ENCODE measurements around the gene C6orf89.

C6orf89 gene

GRCh38 chr6:36884610-36885009 is 1.1 kb upstream of the C6orf89 start:
- Histone ChIP-seq H3K4me3 (replicated peaks; ENCODE audit: insufficient read depth, low read length) (no peak overlapping the region), H3K27ac (replicated peaks) (no peak overlapping the region), H3K27me3 (ENCODE audit: insufficient read depth, poor library complexity, severe bottlenecking) (no peaks in the 10 kb centered on the region)
- no peak for DNase-seq (ENCODE audit: low read depth in 1 of 2, low spot score in 1 of 2)
- TF ChIP-seq CTCF (IDR thresholded peaks at IDR 0.05; ENCODE audit: insufficient read depth, low read length) (no peak), SPI1 (IDR thresholded peaks at IDR 0.05; ENCODE audit: borderline replicate concordance, low read depth) (no peak), REST (IDR thresholded peaks at IDR 0.05; ENCODE audit: insufficient replicate concordance, low read depth) (no peak), POLR2AphosphoS5 (IDR thresholded peaks at IDR 0.05; ENCODE audit: low read depth) (no peak), GABPA (IDR thresholded peaks at IDR 0.05; ENCODE audit: low read depth) (no peak)

- no peak overlapping the region for H3K4me3 ChIP-seq (replicated peaks; ENCODE audit: insufficient read depth, low read length)
- DNase-seq (ENCODE audit: low read depth in 1 of 2, low spot score in 1 of 2), result no peak
- TF ChIP-seq POLR2AphosphoS5 (IDR thresholded peaks at IDR 0.05; ENCODE audit: low read depth), result no peak
- TF ChIP-seq SPI1 (IDR thresholded peaks at IDR 0.05; ENCODE audit: borderline replicate concordance, low read depth), result no peak
- TF ChIP-seq GABPA (IDR thresholded peaks at IDR 0.05; ENCODE audit: low read depth), result no peak
- TF ChIP-seq CTCF (IDR thresholded peaks at IDR 0.05; ENCODE audit: insufficient read depth, low read length), result no peak
- H3K27me3 ChIP-seq (ENCODE audit: insufficient read depth, poor library complexity, severe bottlenecking), result no peaks in the 10 kb centered on the region
- no peak overlapping the region for H3K27ac ChIP-seq (replicated peaks)
Observed at GRCh38 chr6:36886950-36887618, 1.3 kb downstream of the C6orf89 start.

GRCh38 chr6:36888115-36888643 is 2.4 kb downstream of the C6orf89 start:
- TF ChIP-seq SPI1 (IDR thresholded peaks at IDR 0.05; ENCODE audit: borderline replicate concordance, low read depth) (no peak), CTCF (IDR thresholded peaks at IDR 0.05; ENCODE audit: insufficient read depth, low read length) (no peak), POLR2AphosphoS5 (IDR thresholded peaks at IDR 0.05; ENCODE audit: low read depth) (no peak), REST (IDR thresholded peaks at IDR 0.05; ENCODE audit: insufficient replicate concordance, low read depth) (no peak), GABPA (IDR thresholded peaks at IDR 0.05; ENCODE audit: low read depth) (no peak)
- Histone ChIP-seq H3K27ac (replicated peaks) (no peak overlapping the region), H3K27me3 (ENCODE audit: insufficient read depth, poor library complexity, severe bottlenecking) (no peaks in the 10 kb centered on the region), H3K4me3 (replicated peaks; ENCODE audit: insufficient read depth, low read length) (no peak overlapping the region)
- DNase-seq (ENCODE audit: low read depth in 1 of 2, low spot score in 1 of 2), result no peak

Data from HL-60 (cell line).